ENCODE results near the gene PCSK9. TPM values are rescaled to one million over a fixed set of nuclear protein-coding genes. Genes with fewer than 3 reads are reported as not detected.

Gene PCSK9
- total and polyA plus RNA-seq, 4 donors = 10.8 to 112 (median 58.5) TPM

DNA sequence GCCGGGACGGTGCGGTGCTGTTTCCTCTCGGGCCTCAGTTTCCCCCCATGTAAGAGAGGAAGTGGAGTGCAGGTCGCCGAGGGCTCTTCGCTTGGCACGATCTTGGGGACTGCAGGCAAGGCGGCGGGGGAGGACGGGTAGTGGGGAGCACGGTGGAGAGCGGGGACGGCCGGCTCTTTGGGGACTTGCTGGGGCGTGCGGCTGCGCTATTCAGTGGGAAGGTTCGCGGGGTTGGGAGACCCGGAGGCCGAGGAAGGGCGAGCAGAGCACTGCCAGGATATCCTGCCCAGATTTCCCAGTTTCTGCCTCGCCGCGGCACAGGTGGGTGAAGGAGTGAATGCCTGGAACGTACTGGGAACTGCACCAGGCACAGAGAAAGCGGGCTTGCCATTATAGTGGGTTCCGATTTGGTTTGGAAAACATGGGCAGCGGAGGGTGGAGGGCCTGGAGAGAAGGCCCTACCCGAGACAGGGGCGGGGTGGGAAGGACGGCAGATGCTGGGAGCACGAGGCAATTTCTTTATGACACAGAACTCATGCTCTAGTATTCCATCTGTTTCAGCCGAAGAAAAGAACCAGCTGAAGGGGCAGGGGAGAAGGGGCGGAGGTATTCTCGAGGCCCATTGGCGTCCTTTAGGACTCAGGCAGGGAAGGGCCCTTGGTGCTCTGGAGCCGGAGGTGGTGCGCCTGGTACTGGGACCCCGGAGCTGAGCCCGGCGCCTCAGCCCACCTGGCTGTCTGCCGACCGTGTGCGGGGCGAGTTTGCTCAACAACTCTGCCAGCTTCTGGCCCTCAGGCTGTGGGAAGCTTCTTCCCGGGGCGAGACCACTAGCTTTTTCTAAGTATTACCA is 960 bp downstream of the PCSK9 start:
- 7% methylated on average over 49 of the region's 49 CpGs for WGBS
- H3K9me3 ChIP-seq (ENCODE audit: control insufficient read depth in 4 of 4, low read length in 3 of 4) = no peaks in the 10 kb centered on the region
- TF ChIP-seq HNF4G (IDR thresholded peaks at IDR 0.05) (no peak), FOXA2 (IDR thresholded peaks at IDR 0.05) (no peak), RAD21 (IDR thresholded peaks at IDR 0.05) (no peak), FOXA1 (IDR thresholded peaks at IDR 0.05) (no peak), YY1 (IDR thresholded peaks at IDR 0.05) (no peak), EGR1 (IDR thresholded peaks at IDR 0.05; ENCODE audit: low read depth in 2 of 2) (no peak), NR2F2 (IDR thresholded peaks at IDR 0.05) (no peak)
- TF ChIP-seq, protein P1, sequence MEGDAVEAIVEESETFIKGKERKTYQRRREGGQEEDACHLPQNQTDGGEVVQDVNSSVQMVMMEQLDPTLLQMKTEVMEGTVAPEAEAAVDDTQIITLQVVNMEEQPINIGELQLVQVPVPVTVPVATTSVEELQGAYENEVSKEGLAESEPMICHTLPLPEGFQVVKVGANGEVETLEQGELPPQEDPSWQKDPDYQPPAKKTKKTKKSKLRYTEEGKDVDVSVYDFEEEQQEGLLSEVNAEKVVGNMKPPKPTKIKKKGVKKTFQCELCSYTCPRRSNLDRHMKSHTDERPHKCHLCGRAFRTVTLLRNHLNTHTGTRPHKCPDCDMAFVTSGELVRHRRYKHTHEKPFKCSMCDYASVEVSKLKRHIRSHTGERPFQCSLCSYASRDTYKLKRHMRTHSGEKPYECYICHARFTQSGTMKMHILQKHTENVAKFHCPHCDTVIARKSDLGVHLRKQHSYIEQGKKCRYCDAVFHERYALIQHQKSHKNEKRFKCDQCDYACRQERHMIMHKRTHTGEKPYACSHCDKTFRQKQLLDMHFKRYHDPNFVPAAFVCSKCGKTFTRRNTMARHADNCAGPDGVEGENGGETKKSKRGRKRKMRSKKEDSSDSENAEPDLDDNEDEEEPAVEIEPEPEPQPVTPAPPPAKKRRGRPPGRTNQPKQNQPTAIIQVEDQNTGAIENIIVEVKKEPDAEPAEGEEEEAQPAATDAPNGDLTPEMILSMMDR (IDR thresholded peaks at IDR 0.05; ENCODE audit: low read depth, low read length, missing input control) = no peak
- TF ChIP-seq, protein P2, sequence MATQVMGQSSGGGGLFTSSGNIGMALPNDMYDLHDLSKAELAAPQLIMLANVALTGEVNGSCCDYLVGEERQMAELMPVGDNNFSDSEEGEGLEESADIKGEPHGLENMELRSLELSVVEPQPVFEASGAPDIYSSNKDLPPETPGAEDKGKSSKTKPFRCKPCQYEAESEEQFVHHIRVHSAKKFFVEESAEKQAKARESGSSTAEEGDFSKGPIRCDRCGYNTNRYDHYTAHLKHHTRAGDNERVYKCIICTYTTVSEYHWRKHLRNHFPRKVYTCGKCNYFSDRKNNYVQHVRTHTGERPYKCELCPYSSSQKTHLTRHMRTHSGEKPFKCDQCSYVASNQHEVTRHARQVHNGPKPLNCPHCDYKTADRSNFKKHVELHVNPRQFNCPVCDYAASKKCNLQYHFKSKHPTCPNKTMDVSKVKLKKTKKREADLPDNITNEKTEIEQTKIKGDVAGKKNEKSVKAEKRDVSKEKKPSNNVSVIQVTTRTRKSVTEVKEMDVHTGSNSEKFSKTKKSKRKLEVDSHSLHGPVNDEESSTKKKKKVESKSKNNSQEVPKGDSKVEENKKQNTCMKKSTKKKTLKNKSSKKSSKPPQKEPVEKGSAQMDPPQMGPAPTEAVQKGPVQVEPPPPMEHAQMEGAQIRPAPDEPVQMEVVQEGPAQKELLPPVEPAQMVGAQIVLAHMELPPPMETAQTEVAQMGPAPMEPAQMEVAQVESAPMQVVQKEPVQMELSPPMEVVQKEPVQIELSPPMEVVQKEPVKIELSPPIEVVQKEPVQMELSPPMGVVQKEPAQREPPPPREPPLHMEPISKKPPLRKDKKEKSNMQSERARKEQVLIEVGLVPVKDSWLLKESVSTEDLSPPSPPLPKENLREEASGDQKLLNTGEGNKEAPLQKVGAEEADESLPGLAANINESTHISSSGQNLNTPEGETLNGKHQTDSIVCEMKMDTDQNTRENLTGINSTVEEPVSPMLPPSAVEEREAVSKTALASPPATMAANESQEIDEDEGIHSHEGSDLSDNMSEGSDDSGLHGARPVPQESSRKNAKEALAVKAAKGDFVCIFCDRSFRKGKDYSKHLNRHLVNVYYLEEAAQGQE (IDR thresholded peaks at IDR 0.05) = no peak
- DNase-seq (ENCODE audit: low spot score) = no peak
- peaks cover 13 to 77% (median 58%) of the 10 kb centered on the region in 4 donors for H3K4me1 ChIP-seq (ENCODE audit: control insufficient read depth in 4 of 4, insufficient read depth in 4 of 4, low read length in 3 of 4)
- H3K9ac ChIP-seq (ENCODE audit: low read depth in 1 of 2, low read length in 2 of 2) = peak overlapping the region in 1 of 2 donors; percentile 42
- H3K27me3 ChIP-seq (ENCODE audit: control insufficient read depth in 4 of 4, insufficient read depth in 4 of 4, low read length in 3 of 4) = no peaks in the 10 kb centered on the region
- peak overlapping the region; percentile 80 to 87 for H3K27ac ChIP-seq (ENCODE audit: low read depth in 1 of 2, low read length in 2 of 2)
- H3K36me3 ChIP-seq (ENCODE audit: control insufficient read depth in 4 of 4, insufficient read depth in 3 of 4, low read depth in 1 of 4, low read length in 3 of 4) = peaks cover 0 to 4% (median 2%) of the 10 kb centered on the region in 4 donors
- H3K4me3 ChIP-seq (ENCODE audit: low read depth in 1 of 3, low read length in 3 of 3) = peak overlapping the region; percentile 67 to 91 (median 80)

DNA sequence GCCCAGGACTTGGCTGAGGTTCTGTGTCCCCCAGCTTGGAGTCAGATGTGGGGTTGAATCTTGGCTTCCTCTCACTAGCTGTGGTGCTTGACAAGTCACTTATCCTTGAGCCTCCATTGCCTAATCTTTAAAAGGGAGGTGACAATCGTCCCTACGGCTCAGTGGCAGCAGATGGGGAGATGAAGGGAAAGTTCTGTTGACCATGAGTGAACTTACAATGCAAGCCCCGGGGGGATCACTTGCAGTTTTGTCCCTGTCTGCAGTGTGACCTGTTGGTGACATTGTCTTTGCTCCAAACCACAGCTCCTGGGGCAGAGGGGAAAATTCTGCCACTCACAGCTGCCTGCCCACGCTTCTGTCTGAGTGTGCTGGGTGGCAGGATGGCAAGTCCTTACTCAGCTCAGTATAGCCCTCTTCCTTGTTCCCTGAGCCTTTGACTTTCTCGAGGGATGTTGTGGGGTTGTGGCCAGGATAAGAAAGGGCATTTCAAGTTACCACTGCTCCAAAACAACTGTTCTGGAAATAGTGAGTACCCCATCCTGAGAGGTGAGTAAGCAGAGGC is 1.7 kb downstream of the PCSK9 start:
- Histone ChIP-seq H3K9ac (ENCODE audit: low read depth in 1 of 2, low read length in 2 of 2) (peak overlapping the region in 1 of 2 donors; percentile 42), H3K36me3 (ENCODE audit: control insufficient read depth in 4 of 4, insufficient read depth in 3 of 4, low read depth in 1 of 4, low read length in 3 of 4) (peaks cover 0 to 5% (median 2%) of the 10 kb centered on the region in 4 donors), H3K27me3 (ENCODE audit: control insufficient read depth in 4 of 4, insufficient read depth in 4 of 4, low read length in 3 of 4) (no peaks in the 10 kb centered on the region), H3K27ac (ENCODE audit: low read depth in 1 of 2, low read length in 2 of 2) (peak overlapping the region; percentile 80 to 87), H3K4me3 (ENCODE audit: low read depth in 1 of 3, low read length in 3 of 3) (peak overlapping the region; percentile 67 to 91 (median 80)), H3K4me1 (ENCODE audit: control insufficient read depth in 4 of 4, insufficient read depth in 4 of 4, low read length in 3 of 4) (peaks cover 15 to 76% (median 56%) of the 10 kb centered on the region in 4 donors), H3K9me3 (ENCODE audit: control insufficient read depth in 4 of 4, low read length in 3 of 4) (no peaks in the 10 kb centered on the region)
- whole genome bisulfite sequencing = 20% methylated on average over 5 of the region's 5 CpGs
- DNase-seq (ENCODE audit: low spot score) = no peak
- TF ChIP-seq FOXA2 (IDR thresholded peaks at IDR 0.05) (no peak), HNF4G (IDR thresholded peaks at IDR 0.05) (no peak), RAD21 (IDR thresholded peaks at IDR 0.05) (no peak), GABPA (IDR thresholded peaks at IDR 0.05 in 1 of 2, conservative IDR thresholded peaks at IDR 0.05 in 1 of 2) (no peak), SP1 (IDR thresholded peaks at IDR 0.05) (no peak), JUND (IDR thresholded peaks at IDR 0.05) (no peak), NR2F2 (IDR thresholded peaks at IDR 0.05) (no peak), RXRA (IDR thresholded peaks at IDR 0.05) (no peak), HNF4A (conservative IDR thresholded peaks at IDR 0.05) (no peak), YY1 (IDR thresholded peaks at IDR 0.05) (no peak), FOXA1 (IDR thresholded peaks at IDR 0.05) (no peak)
- TF ChIP-seq, protein P3, sequence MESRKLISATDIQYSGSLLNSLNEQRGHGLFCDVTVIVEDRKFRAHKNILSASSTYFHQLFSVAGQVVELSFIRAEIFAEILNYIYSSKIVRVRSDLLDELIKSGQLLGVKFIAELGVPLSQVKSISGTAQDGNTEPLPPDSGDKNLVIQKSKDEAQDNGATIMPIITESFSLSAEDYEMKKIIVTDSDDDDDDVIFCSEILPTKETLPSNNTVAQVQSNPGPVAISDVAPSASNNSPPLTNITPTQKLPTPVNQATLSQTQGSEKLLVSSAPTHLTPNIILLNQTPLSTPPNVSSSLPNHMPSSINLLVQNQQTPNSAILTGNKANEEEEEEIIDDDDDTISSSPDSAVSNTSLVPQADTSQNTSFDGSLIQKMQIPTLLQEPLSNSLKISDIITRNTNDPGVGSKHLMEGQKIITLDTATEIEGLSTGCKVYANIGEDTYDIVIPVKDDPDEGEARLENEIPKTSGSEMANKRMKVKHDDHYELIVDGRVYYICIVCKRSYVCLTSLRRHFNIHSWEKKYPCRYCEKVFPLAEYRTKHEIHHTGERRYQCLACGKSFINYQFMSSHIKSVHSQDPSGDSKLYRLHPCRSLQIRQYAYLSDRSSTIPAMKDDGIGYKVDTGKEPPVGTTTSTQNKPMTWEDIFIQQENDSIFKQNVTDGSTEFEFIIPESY (IDR thresholded peaks at IDR 0.05) = no peak
- TF ChIP-seq, protein P2 (IDR thresholded peaks at IDR 0.05) = no peak

Measured in liver (tissue), 9 donors.